HCEC 1CT (cell line): ENCODE measurements around the gene TBC1D3B.
"Not testable (repeated sequence)": the region's sequence is repeated elsewhere in the genome, so short reads cannot be mapped to it uniquely, and the experiment has no call there.

Experiments used
- DNase-seq: peaks from one replicate; pipeline ENCODE4 v3.0.0-alpha.2; 2017

The TBC1D3B gene

DNA sequence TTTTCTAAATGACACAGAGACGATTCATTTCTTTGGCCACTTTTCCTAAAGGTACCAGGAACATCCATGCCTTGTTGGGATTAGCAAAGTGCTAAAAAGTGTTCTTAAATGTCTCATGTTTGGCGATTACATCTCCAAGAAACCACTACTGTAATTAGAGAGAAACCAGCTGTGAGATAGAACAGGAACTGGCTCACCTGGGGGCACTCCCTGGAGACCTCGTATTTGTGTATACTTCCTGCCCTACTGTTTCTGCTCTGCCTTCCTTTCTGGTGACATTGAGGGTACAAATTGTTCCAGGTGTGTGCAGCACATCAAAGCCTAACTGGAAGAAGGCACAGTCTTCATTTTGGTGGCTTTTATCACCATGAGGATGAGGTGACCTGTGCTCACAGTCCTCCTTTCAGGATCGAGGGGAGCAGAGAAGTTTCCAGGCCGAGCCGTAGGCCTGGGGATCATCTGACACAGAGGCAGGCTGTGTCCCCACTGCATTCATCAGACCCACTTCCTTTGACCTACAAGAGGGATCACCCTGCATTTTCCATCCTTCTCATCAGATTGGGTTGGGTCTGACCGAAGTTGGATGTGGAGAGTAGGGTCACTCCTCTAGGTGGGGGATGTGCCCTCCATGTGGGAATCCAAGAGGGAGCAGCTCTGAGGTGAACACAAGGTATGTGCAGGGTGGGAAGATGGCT is 49.1 kb downstream of the TBC1D3B start:
- no peak for DNase-seq

DNA sequence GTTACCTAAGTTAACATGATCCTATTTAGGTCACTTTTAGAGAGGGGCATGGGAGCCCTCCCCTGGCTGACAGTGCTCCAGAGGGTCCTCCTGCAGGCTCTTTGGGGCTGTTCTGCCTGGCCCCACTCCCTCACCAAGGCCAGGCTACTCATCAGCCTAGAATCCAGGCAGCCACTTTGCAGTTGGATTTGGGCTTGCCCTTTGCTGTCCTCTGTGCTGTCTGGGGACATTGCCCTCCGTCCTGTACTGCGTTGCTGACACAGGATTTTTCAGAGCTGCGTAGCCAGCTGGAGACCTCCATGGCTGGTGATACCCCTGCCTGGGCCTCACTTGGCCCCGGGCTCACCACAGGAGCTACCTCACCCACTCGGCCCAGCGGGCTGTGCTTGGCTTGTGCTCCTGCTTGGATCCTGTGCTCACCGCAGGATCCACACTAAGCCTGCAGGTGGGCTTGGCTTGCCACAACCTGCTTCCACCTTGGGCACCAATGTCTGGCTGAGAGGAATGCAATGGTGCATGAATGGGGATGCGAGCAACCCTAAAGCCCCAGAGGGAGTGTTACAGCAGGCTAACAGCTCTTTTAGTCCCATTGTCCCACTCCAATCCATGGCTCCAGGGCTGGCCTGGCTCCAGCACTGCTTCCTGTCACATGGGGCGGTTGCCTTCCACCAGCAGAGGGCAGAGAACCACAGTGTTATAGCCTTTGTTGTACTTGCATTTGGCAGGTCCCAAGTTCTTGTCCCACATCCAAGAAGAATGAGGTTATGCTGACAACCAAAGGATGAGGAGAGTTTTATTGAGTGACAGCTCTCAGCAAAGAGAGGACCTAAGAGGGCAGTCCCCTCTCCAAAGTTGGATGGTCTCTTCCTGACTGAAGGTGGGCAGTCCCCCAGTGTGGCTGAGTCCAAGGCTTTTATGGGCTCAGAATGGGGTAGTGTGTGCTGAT is 51.3 kb downstream of the TBC1D3B start:
- no peak for DNase-seq

DNA sequence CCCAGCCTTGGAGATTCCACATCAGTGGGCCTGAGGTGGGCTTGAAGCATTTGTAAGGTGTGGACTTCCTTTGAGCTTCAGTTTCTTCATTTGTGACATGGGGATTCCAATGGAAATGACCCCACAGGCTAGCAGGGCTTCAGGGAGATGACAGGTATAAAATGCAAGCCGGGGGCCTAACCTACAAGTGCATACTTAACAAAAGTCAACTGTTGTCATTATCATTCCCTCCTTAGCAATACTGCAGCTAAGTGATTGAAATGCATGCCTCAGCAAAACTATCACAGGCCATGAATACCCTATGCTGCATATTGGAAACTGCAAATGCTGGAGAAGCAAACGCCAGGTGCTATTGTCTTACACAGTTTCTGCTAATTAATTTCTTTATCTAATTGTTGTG is 53.0 kb downstream of the TBC1D3B start:
- DNase-seq, result no peak

DNA sequence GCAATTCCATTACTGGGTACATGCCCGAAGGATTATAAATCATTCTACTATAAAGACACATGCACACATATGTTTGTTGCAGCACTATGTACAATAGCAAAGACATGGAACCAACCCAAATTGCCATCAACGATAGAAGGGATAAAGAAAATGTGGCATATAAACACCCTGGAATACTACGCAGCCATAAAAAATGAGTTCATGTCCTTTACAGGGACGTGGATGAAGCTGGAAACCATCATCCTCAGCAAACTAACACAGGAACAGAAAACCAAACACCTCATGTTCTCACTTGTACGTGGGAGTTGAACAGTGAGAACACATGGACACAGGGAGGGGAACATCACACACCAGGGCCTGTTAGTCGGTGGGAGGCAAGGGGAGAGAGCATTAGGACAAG is 55.3 kb downstream of the TBC1D3B start:
- DNase-seq, result not testable (repeated sequence)

DNA sequence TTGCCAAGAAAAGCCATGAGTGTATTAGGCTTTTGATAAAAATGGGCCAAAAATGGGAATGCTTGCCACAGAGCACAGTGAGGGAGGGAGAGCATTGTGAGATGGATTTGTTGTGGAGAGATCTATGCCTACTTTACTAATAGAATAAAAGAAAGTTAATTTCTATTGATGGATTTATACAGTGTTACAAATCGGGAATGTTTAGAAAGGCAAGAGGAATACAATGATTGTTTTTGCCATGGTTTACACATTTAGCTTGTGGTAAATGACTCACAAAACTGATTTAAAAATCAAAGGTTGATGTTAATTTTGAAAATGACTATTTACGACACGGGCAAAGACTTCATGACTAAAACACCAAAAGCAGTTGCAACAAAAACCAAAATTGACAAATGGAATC is 56.2 kb downstream of the TBC1D3B start:
- DNase-seq, result no peak

DNA sequence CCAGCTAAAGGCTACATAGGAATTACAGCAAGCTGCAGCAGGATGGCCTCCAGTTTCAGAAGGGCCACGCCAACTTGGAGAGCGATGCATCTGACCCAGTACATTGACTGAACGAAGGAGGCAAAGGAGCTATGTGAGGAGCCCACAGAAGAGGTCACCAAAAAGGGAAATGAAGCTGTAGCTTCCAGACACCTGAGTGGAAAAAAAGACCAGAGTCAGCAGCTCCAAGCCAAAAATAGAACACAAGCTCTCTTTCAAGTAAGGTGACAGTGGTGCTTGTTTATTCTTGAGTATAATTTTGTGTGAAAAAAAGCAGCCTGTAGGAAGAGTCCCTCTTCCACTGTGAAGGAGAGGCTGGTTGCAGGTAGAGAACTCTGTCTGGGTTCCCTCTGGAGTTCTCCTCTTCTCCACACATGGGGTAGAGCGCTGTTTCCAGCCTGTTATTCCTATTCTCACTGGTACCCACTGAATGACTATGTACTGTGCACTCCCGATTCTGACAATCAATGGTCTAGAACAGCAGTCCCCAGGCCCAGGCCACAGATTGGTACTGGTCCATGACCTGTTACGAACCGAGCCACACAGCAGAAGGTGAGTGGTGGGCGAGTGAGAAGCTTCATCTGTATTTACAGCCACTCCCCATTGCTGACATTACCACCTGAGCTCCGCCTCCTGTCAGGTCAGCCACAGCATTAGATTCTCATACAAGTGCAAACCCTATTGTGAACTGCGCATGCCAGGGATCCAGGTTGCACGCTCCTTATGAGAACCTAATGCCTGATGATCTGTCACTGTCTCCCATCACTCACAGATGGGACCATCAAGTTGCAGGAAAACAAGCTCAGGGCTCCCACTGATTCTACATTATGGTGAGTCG is 57.7 kb downstream of the TBC1D3B start:
- DNase-seq, result no peak

DNA sequence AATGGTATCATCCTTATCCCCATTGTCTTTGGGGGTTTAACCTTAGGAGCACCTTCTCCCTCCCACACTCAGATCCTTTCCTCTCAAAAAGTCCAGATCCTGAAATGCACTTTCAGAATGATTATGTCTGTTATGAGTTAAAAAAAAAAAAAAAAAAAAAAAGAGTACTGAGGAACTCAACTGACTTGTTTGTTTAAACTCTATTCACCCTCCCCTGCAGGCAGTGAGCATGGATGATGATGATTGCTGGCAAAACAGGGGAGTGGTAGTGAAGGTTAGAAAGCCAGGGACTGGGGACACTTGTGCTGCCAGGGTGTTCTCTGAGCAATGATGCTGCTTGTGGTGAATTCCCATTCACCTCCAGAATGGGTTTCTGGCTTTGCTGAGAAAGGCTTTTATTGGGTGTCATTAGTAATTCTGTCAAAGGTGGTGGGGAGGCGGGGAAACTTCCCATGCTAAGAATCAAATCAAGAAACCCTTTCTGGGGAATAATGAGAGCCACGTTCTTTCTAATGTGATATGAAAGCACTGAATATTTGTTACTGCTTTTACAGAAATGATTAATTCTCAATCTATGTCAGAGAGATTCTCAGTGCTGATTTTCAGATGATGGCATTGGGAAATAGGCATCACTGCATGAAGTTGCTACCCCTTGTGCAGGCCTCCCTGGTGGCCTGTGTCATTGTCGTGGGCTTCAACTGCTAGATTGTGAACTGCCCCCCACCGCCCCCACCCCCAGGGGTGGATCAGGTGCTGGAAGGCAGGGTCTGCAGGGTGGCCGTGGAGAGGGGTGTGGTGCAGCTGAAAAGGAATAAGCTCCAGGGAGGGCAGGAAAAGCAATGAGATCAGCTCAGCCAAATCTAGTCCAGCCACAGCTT is 58.7 kb downstream of the TBC1D3B start:
- no peak for DNase-seq
